Sigmoid colon (tissue), 7 donors: Measurements from ENCODE around the gene TOGARAM2. TPM values are rescaled to one million over a fixed set of nuclear protein-coding genes. Genes with fewer than 3 reads are reported as not detected.
A peak's percentile ranks its signal among the peaks of the same experiment; 100 is the strongest.

ENCODE experiments used
- DNase-seq: peaks from one replicate; pipeline ENCODE4 v3.0.0-alpha.2; 2019
- H3K27ac ChIP-seq, 4 donors: fragments of 200-600 bp; sonication (generic); one replicate each; pipeline ENCODE4 v1.5.1; 2016 to 2019; ENCODE audit warnings: mild to moderate bottlenecking in 1 of 4
- H3K27me3 ChIP-seq, 3 donors: fragments of 200-600 bp; sonication (generic); one replicate each; pipeline ENCODE4 v1.5.1; 2019; ENCODE audit warnings: mild to moderate bottlenecking in 1 of 3
- H3K36me3 ChIP-seq, 4 donors: fragments of 200-600 bp; sonication (generic); one replicate each; pipeline ENCODE4 v1.5.1; 2016 to 2019
- H3K4me1 ChIP-seq, 4 donors: fragments of 200-600 bp; sonication (generic); one replicate each; pipeline ENCODE4 v1.5.1; 2017 to 2019
- H3K4me3 ChIP-seq, 4 donors: fragments of 200-600 bp; sonication (generic); one replicate each; pipeline ENCODE4 v1.5.1; 2017 to 2019; ENCODE audit warnings: mild to moderate bottlenecking in 2 of 4, moderate library complexity in 1 of 4
- H3K9me3 ChIP-seq, 4 donors: fragments of 200-600 bp in 3 of 4; sonication (generic) in 3 of 4; one replicate each; pipeline versions ENCODE4 v1.5.1 to v1.6.1; 2013 to 2019
- CTCF ChIP-seq, 4 experiments: fragments of 450-650 bp in 3 of 4; fragments of 200-600 bp in 1 of 4; IDR thresholded peaks; one replicate each; pipeline ENCODE4 v1.5.1; 2016 to 2019; ENCODE audit warnings: antibody characterized with exemption in 4 of 4, mild to moderate bottlenecking in 3 of 4, moderate library complexity in 2 of 4
- EP300 ChIP-seq, 4 donors: sonication (generic); formaldehyde crosslinking; IDR thresholded peaks; one replicate each; pipeline ENCODE4 v1.6.1; 2017; ENCODE audit warnings: antibody characterized with exemption in 4 of 4
- POLR2A ChIP-seq, 2 donors: fragments of 450-650 bp; IDR thresholded peaks; one replicate each; pipeline ENCODE4 v1.6.1; 2016; ENCODE audit warnings: antibody characterized with exemption in 2 of 2, mild to moderate bottlenecking in 2 of 2, moderate library complexity in 2 of 2
- POLR2AphosphoS5 ChIP-seq, 4 donors: sonication (generic); formaldehyde crosslinking; IDR thresholded peaks; one replicate each; pipeline ENCODE4 v1.6.1; 2017; ENCODE audit warnings: antibody characterized with exemption in 4 of 4
- WGBS, 2 donors: extraction: QIAGEN DNeasy Blood & Tissue Kit; methylation state at CpG; one replicate each; pipeline ENCODE4 v1.1.7; 2013; 5-methylcytosine and 5-hydroxymethylcytosine counted together
- intact Hi-C: fragments of 100-400 bp; cut with DNase I; formaldehyde crosslinking; loops from one replicate; pipeline ENCODE4 v1.15.1; 2023
- polyA plus RNA-seq, 3 donors: library from polyadenylated mRNA; stranded (reverse); fragments of 200-250 nt; gene quantifications; one replicate each; pipeline ENCODE4 v1.2.3, GENCODE V29; 2013
- total RNA-seq, 4 donors: library from RNA; depleted of rRNA; stranded (reverse); fragments of >200 nt; gene quantifications; one replicate each; pipeline ENCODE4 v1.1.0, GENCODE V29; 2016
- donor health status: healthy with polysubstance abuse.
- donor health status: Bipolar disorder and iron deficiency.
- donor health status: healthy.

Gene TOGARAM2
- total and polyA plus RNA-seq, 7 donors = 0.23 to 3.2 (median 0.82) TPM; not detected in 2

GRCh38 chr2:29012211-29012681 lies 31.1 kb downstream of the TOGARAM2 start:
- WGBS, 2 donors = 44 to 63% methylated on average over 9 of the region's 9 CpGs
- TF ChIP-seq POLR2AphosphoS5 (IDR thresholded peaks at IDR 0.05) (no peak), CTCF (IDR thresholded peaks at IDR 0.05) (no peak), POLR2A (IDR thresholded peaks at IDR 0.05) (no peak), EP300 (IDR thresholded peaks at IDR 0.05) (no peak)
- DNase-seq = peak; percentile 77

GRCh38 chr2:29013057-29013780 lies 32.1 kb downstream of the TOGARAM2 start:
- peaks cover 0 to 31% (median 22%) of the 10 kb centered on the region in 4 donors for H3K4me1 ChIP-seq
- TF ChIP-seq POLR2AphosphoS5 (IDR thresholded peaks at IDR 0.05) = no peak

More at GRCh38 chr2:29012211-29012681, 31.1 kb downstream of the TOGARAM2 start:
- Histone ChIP-seq H3K27me3 (no peaks in the 10 kb centered on the region), H3K4me1 (peaks cover 0 to 31% (median 22%) of the 10 kb centered on the region in 4 donors), H3K9me3 (no peaks in the 10 kb centered on the region), H3K27ac (peak overlapping the region in 1 of 4 donors; percentile 54), H3K36me3 (no peaks in the 10 kb centered on the region), H3K4me3 (no peak overlapping the region)
- intact Hi-C loops = no loop called here

GRCh38 chr2:29014331-29014730 lies 33.2 kb downstream of the TOGARAM2 start:
- no peak for TF ChIP-seq POLR2AphosphoS5 (IDR thresholded peaks at IDR 0.05)
- no peak for TF ChIP-seq EP300 (IDR thresholded peaks at IDR 0.05)
- TF ChIP-seq CTCF (IDR thresholded peaks at IDR 0.05) = no peak
- no peak for TF ChIP-seq POLR2A (IDR thresholded peaks at IDR 0.05)
- H3K27me3 ChIP-seq = no peaks in the 10 kb centered on the region
- 60 to 77% methylated on average over 8 of the region's 8 CpGs for WGBS, 2 donors
- H3K27ac ChIP-seq = no peak overlapping the region
- DNase-seq = no peak
- no peak overlapping the region for H3K4me3 ChIP-seq
- intact Hi-C loops = no loop called here
- H3K36me3 ChIP-seq = no peaks in the 10 kb centered on the region
- H3K4me1 ChIP-seq = peaks cover 0 to 31% (median 22%) of the 10 kb centered on the region in 4 donors
- no peaks in the 10 kb centered on the region for H3K9me3 ChIP-seq

More at GRCh38 chr2:29013057-29013780, 32.1 kb downstream of the TOGARAM2 start:
- no peak for DNase-seq
- Histone ChIP-seq H3K9me3 (no peaks in the 10 kb centered on the region), H3K4me3 (no peak overlapping the region), H3K27me3 (no peaks in the 10 kb centered on the region), H3K36me3 (no peaks in the 10 kb centered on the region), H3K27ac (no peak overlapping the region)
- WGBS, 2 donors = 43 to 74% methylated on average over 11 of the region's 11 CpGs
- intact Hi-C loops = loop anchor here (1.0 kb wide), 1 partner anchor 55 kb away; no protein-coding TSS in a partner anchor

- Histone ChIP-seq H3K9me3 (no peaks in the 10 kb centered on the region), H3K36me3 (no peaks in the 10 kb centered on the region), H3K27ac (no peak overlapping the region), H3K4me3 (no peak overlapping the region), H3K4me1 (peaks cover 0 to 31% (median 22%) of the 10 kb centered on the region in 4 donors), H3K27me3 (no peaks in the 10 kb centered on the region)
- TF ChIP-seq POLR2AphosphoS5 (IDR thresholded peaks at IDR 0.05) (no peak), POLR2A (IDR thresholded peaks at IDR 0.05) (no peak), EP300 (IDR thresholded peaks at IDR 0.05) (no peak), CTCF (IDR thresholded peaks at IDR 0.05) (no peak)
- WGBS, 2 donors = 39 to 74% methylated on average over 13 of the region's 13 CpGs
- intact Hi-C loops = no loop called here
- no peak for DNase-seq
Measured at GRCh38 chr2:29014811-29015421, 33.8 kb downstream of the TOGARAM2 start.
